SH-SY5Y (cell line): ENCODE measurements around the gene DYNC2H1.

Experiments used
- GATA2 ChIP-seq: IDR thresholded peaks from 2 replicates; pipeline ENCODE4 v1.6.1; 2011; ENCODE audit warnings: mild to moderate bottlenecking, low read depth, low read length
- GATA3 ChIP-seq: IDR thresholded peaks from 2 replicates; pipeline ENCODE4 v1.6.1; 2011; ENCODE audit warnings: low read depth, mild to moderate bottlenecking, low read length, moderate library complexity

DYNC2H1 gene

DNA sequence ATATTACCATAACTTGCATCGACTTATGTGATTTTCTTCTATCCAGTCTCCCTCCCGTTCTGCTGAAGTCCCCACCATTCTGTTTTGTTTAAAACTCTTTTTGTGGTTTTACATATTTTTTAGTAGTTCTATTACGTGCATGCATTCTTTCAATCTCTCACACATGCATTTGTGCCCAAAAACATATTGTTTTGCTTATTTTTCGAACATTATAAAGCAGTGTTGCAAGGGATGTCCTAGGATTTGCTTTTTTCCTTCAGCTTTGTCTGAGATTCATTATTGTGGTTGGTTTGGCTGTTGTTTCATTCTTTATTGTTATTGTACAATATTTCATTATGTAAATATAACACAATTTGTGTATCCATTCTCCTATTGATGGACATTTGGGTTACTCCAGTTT is 235.7 kb downstream of the DYNC2H1 start:
- no peak for TF ChIP-seq GATA2
- no peak for TF ChIP-seq GATA3

DNA sequence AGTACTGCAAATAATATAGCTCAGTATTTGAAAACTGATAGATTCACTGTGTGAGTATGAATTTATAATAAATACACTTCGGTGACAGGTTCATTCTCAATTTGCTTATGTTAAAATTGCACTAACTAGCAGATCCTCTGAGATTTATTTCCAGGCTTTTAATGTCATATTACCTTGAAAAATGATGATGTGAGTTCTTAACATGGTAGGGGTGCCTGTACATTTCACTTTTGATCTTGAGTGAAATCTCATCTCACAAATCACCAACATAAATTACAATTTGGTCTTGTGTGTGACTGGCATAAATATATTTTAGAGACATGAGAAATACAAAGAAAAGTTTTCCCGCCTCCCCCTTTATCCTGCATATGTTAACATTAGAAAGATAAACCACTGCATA is 240.4 kb downstream of the DYNC2H1 start:
- TF ChIP-seq GATA2 = no peak
- TF ChIP-seq GATA3 = no peak

DNA sequence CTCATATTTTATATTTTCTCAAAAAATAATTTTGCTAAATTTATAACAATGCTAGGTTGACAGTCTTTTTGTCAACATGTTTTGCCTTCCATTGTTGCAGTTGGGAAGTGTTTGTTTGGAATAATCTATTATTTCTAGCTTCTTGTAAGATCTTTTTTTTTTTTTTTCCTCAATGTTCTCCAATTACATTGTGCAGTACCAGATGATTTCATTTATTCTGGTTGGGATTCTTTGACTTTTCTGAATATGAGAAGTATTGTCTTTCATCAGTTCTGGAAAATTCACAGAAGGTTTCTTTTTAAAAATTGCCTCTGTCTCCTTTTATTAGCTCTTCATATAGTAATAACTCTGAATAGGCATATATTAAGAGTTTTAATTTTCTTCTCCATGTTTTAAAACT is 245.4 kb downstream of the DYNC2H1 start:
- no peak for TF ChIP-seq GATA3
- no peak for TF ChIP-seq GATA2

DNA sequence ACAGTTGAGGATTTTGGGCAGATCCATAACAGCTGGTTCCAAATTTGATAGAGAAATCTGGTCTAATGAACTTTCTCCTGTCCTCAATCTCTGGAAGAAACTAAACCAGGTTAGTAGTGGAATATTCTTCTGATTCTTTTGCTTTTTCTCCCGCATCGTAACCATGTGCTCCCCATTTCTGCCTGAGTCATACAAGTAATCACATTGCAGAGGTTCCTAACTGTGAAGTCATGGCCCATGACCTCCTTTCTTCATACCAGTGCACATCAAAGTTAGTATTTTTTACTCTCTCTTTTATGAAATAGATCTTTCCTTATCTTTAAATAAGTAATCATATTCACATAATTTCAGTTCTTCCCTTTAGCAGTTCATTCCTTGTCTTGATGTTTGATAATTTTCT is 249.0 kb downstream of the DYNC2H1 start:
- no peak for TF ChIP-seq GATA3
- TF ChIP-seq GATA2 = no peak

DNA sequence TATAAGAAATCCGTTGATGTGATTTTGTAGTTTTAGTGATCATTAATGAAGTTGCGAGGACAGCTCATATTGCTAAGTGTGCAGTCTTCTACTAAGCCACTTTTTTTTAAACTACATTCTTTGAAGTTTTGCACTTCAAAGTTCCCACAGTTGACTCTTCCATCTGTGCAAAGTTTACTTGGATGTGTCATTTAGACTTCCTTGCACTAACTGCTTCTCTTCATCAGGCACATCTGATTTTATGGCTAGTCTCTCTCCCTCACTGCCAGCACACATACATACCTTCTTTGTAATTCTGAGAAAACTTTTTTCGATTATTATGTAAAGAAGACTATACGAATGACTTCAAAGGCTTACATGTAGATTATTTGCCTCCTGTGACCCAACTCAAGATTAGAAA is 250.0 kb downstream of the DYNC2H1 start:
- TF ChIP-seq GATA2 (no peak), GATA3 (no peak)

DNA sequence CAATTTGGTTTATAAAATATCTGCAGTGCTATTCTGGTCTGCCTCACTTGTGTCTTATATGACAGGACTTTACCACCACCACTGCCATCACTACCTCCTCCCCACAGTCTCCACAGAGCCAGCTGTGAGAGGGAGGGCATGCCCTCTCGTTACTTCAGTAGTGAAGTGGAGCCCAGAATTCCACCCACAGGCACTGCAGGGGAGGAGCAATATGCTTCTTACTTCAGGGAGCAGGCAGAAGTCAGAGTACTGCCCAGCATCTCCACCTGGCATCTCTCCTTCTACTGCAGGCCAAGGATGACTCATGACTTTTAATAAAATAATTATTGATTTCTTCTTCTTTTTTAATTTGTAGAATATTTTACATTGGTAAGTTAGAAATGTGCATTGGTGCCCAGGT is 255.5 kb downstream of the DYNC2H1 start:
- TF ChIP-seq GATA2 = no peak
- TF ChIP-seq GATA3 = no peak

DNA sequence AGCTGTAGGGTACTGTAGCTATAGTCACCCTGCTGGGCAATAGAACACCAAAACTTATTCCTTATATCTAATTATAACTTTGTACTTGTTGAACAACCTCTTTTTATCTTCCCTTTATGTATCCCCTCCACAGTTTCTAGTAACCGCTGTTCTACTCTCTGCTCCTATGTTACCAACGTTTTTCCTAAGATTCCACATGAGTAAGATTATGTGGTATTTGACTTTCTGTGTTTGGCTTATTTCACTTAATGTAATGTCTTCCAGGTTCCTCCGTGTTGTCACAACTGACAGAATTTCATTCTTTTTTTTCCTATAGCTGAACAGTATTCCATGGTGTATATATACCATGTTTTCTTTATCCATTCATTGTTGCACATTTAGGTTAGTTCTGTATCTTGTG is 258.4 kb downstream of the DYNC2H1 start:
- TF ChIP-seq GATA2 = no peak
- TF ChIP-seq GATA3 = no peak

DNA sequence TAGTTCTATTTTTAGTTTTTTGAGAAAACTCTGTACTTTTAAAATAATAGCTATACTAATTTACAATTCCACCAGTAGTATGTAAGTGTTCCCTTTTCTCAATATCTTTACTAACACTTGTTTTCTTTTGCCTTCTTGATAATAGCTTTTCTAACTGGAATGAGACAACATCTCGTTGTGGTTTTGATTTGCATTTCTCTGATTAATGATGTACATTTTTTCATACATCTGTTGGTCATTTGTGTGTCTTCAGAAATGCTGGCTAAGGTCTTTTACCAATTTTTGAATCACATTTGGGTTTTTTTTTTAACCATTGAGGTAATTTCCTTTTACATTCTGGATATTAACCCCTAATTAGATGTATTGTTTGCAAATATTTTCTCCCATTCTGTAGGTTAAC is 258.9 kb downstream of the DYNC2H1 start:
- TF ChIP-seq GATA3 (no peak), GATA2 (no peak)

DNA sequence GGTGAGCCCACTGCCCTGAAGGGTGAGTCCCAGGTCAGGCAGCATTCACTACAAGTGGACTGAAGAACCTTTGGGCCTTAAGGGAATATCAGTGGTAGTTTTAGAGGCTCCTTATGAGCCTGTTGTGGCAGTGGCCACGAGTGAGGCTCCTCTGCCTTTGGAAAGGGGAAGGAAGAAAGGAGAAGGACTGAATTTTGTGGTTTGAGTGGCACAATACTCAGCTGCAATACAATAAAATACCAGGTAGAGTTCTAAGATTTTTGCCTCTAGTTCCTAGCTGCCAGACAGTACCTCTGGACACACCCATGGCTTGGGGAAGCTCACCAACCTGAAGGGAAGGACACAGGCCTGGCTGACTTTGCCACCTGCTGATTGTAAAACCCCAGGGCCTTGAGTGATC is 260.9 kb downstream of the DYNC2H1 start:
- TF ChIP-seq GATA2 (no peak), GATA3 (no peak)

DNA sequence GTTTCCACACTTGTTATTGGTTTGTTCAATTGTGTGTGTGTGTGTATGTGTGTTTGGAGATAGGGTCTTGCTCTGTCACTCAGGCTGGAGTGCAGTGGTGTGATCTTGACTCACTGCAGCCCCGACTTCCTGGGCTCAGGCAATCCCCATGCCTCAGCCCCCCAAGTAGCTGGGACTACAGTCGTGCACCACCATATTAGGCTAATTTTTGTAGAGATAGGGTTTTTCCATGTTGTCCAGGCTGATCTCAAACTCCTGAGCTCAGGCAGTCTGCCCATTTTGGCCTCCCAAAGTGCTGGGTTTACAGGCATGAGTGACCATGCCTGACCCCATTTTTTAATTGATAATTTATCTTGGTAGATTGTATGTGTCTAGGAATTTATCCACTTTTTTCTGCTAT is 263.7 kb downstream of the DYNC2H1 start:
- TF ChIP-seq GATA2 = no peak
- no peak for TF ChIP-seq GATA3

DNA sequence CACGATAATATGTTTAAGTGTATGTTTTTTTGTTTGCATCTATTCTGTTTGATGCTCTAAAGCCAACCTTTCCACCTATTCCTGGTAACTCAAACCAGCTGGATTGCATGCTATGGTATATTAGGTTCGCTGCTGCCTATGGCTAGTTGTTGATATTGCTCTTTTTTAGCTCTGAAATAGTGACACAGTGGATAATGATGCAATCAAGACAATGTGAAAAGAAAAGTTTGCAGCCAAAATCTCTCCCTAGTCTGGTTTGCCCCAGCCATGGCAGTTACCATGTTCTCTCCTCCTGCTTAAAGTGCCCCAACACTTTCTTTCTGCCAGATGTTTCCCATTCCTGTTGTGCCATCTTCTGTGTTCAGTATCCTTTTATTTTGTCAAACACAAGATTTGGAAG is 269.7 kb downstream of the DYNC2H1 start:
- TF ChIP-seq GATA3 (no peak), GATA2 (no peak)

DNA sequence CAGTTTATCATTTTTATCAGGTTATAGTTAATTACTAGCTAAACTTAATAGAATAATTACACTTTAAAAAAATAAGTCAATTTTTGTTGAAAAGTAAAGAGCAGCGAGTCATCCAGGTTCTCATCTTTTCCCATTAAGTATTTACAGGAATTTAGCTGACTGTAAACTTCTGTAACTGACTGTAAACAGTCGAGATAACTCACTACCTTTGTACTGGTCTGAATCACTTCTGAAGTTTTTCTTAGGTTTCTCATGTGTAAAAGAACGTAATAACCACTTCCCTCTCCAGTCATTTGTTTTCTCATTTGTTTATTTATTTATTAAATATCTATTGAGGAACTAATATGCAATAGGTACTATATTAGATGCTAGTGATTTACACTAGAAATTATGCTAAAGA is 270.8 kb downstream of the DYNC2H1 start:
- no peak for TF ChIP-seq GATA2

DNA sequence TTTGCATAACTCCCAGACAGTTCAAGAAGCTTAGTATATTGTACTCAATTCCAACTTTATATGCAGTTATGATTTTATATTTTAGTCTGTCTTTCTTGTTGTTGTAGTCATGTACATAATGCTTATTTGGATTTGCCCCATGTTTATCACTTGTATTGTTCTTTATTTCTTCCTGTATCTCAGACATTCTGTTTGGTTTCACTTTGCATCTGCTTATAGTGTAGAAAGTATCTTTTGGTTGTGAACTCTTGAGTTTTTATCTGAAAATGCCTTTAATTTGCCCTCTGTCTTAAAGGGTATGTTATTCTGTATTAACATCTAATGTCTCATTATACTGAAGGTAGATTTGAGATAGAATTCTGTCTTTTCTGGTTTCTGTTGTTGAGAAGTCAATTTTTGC is 275.4 kb downstream of the DYNC2H1 start:
- TF ChIP-seq GATA3 = no peak
- TF ChIP-seq GATA2 = no peak

DNA sequence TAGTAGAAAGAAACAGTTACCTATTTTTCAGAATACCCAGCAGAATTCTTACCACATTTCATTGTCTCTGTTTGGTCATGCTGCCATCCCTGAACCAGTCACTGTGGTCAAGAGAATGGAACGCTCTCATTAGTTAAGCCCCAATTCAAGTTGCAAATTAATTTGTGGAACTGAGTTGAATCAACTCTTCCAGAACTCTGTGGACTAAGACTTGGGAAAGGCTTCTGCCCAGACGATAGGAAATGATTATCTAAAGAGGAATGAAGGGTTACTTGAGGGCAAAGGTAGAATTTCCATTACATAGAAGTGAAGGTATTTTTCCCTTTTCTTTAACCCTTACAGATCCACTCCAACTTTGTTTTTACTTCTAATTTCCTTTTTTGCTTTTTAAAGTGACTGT is 286.4 kb downstream of the DYNC2H1 start:
- TF ChIP-seq GATA2 = no peak
- TF ChIP-seq GATA3 = no peak

DNA sequence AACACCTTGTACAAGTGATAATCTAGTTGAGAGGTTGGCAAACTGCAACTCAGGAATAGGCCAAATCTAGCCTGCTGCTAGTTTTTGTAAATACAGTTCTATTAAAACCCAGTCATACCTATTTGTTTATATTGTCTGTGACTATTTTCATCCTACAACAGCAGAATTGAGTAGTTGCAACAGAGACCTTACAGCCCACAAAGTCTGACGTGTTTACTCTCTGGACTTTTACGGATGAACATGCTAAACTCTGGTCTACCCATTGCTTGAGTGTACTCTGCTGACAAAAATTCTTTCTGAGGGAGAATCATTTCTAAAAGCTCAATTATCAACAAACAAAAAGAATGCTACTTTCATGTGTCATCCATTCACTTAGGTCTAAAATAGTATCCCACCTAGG is 287.0 kb downstream of the DYNC2H1 start:
- TF ChIP-seq GATA3 = no peak
- no peak for TF ChIP-seq GATA2

DNA sequence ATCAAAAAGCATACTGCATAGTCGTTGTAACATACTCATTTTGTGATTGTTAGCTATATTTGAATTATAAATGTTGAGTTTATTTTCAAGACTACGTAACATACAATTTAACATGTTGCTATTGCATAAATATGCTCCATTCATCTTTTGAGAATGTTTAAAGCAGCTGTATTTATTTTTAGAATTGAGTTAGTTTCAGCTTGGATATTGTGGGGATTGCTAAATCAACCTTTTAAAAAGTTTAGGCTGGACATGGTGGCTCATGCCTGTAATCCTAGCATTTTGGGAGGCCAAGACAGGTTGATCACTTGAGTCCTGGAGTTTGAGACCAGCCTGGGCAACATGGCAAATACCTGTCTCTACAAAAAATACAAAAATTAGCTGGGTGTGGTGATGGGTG is 288.1 kb downstream of the DYNC2H1 start:
- TF ChIP-seq GATA3 (no peak), GATA2 (no peak)
